ENCODE results near the gene MAP2K6. TPM values are rescaled to one million over a fixed set of nuclear protein-coding genes. Genes with fewer than 3 reads are reported as not detected.

The MAP2K6 gene
- total RNA-seq, 2 donors from 2014 or later, result 5.4 to 14.1 TPM

GRCh38 chr17:69447726-69448125 is 33.2 kb downstream of the MAP2K6 start:
- 60% methylated on average over 5 of the region's 5 CpGs for WGBS
- no peak for TF ChIP-seq CTCF (IDR thresholded peaks at IDR 0.05)
- TF ChIP-seq POLR2AphosphoS5 (IDR thresholded peaks at IDR 0.05), result no peak
- no peak for TF ChIP-seq POLR2A (IDR thresholded peaks at IDR 0.05)
- intact Hi-C loops (cut with DNase I), result no loop called here

GRCh38 chr17:69448431-69449102 is 34.1 kb downstream of the MAP2K6 start:
- no peak overlapping the region for H3K27ac ChIP-seq
- TF ChIP-seq POLR2A (IDR thresholded peaks at IDR 0.05) (no peak), POLR2AphosphoS5 (IDR thresholded peaks at IDR 0.05) (no peak), CTCF (IDR thresholded peaks at IDR 0.05) (no peak)
- intact Hi-C loops (cut with DNase I), result no loop called here
- H3K36me3 ChIP-seq, result no peaks in the 10 kb centered on the region
- DNase-seq (ENCODE audit: low spot score), result no peak
- no peaks in the 10 kb centered on the region for H3K27me3 ChIP-seq (replicated peaks; ENCODE audit: insufficient read depth)
- no peaks in the 10 kb centered on the region for H3K9me3 ChIP-seq
- no peak overlapping the region for H3K4me3 ChIP-seq
- 54% methylated on average over 16 of the region's 16 CpGs for WGBS
- no peaks in the 10 kb centered on the region for H3K4me1 ChIP-seq (replicated peaks)

More at GRCh38 chr17:69447726-69448125, 33.2 kb downstream of the MAP2K6 start:
- Histone ChIP-seq H3K4me1 (replicated peaks) (no peaks in the 10 kb centered on the region), H3K9me3 (no peaks in the 10 kb centered on the region), H3K36me3 (no peaks in the 10 kb centered on the region), H3K27ac (no peak overlapping the region), H3K4me3 (no peak overlapping the region), H3K27me3 (replicated peaks; ENCODE audit: insufficient read depth) (no peaks in the 10 kb centered on the region)
- DNase-seq (ENCODE audit: low spot score), result no peak

GRCh38 chr17:69450131-69450530 is 35.6 kb downstream of the MAP2K6 start:
- intact Hi-C loops (cut with DNase I), result no loop called here
- no peak for DNase-seq (ENCODE audit: low spot score)
- Histone ChIP-seq H3K9me3 (no peaks in the 10 kb centered on the region), H3K36me3 (no peaks in the 10 kb centered on the region), H3K4me3 (no peak overlapping the region), H3K27ac (no peak overlapping the region), H3K27me3 (replicated peaks; ENCODE audit: insufficient read depth) (no peaks in the 10 kb centered on the region), H3K4me1 (replicated peaks) (no peaks in the 10 kb centered on the region)
- TF ChIP-seq CTCF (IDR thresholded peaks at IDR 0.05) (no peak), POLR2AphosphoS5 (IDR thresholded peaks at IDR 0.05) (no peak), POLR2A (IDR thresholded peaks at IDR 0.05) (no peak)
- 94% methylated on average over 4 of the region's 4 CpGs for WGBS

GRCh38 chr17:69450918-69451317 is 36.4 kb downstream of the MAP2K6 start:
- H3K4me3 ChIP-seq, result no peak overlapping the region
- no peaks in the 10 kb centered on the region for H3K27me3 ChIP-seq (replicated peaks; ENCODE audit: insufficient read depth)
- H3K36me3 ChIP-seq, result no peaks in the 10 kb centered on the region
- TF ChIP-seq POLR2A (IDR thresholded peaks at IDR 0.05) (no peak), CTCF (IDR thresholded peaks at IDR 0.05) (no peak), POLR2AphosphoS5 (IDR thresholded peaks at IDR 0.05) (no peak)
- WGBS, result 87% methylated on average over 7 of the region's 7 CpGs
- DNase-seq (ENCODE audit: low spot score), result no peak
- intact Hi-C loops (cut with DNase I), result no loop called here
- H3K27ac ChIP-seq, result no peak overlapping the region
- no peaks in the 10 kb centered on the region for H3K4me1 ChIP-seq (replicated peaks)
- no peaks in the 10 kb centered on the region for H3K9me3 ChIP-seq
